AG09319 (cell line): ENCODE measurements around the gene KCNK17.
"Not testable (repeated sequence)": the region's sequence is repeated elsewhere in the genome, so short reads cannot be mapped to it uniquely, and the experiment has no call there.

Experiments
- DNase-seq: peaks from one replicate; pipeline ENCODE4 v3.0.0-alpha.2; 2010; ENCODE audit warnings: low read depth; ENCODE audit errors: extremely low read depth
- CTCF ChIP-seq: IDR thresholded peaks from 2 replicates; pipeline ENCODE4 v1.5.1; 2011; ENCODE audit warnings: low read depth, mild to moderate bottlenecking, inconsistent platforms, low read length, moderate library complexity

KCNK17 gene

DNA sequence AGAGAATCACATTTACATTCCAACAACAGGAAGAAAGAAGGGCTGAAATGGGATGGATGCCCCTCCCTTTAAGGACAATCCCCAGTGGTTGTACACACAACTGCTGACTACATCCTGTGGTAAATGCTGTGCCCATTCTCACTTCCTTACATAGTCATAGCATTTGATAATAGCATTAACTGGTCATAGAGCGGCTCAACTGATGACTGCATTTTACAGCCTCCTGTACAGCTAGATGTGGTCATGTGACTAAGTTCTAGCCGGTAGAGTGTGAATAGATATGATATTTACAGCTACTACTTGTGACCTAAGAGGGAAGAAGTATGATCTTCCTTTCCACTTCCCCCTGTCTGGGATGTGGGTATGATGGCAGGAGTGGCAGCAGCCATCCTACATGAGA is 24.7 kb downstream of the KCNK17 start:
- DNase-seq, result no peak
- no peak for TF ChIP-seq CTCF

- DNase-seq, result no peak
These were observed 26.6 kb downstream of the KCNK17 start for GRCh38 chr6:39287601-39288000.

DNA sequence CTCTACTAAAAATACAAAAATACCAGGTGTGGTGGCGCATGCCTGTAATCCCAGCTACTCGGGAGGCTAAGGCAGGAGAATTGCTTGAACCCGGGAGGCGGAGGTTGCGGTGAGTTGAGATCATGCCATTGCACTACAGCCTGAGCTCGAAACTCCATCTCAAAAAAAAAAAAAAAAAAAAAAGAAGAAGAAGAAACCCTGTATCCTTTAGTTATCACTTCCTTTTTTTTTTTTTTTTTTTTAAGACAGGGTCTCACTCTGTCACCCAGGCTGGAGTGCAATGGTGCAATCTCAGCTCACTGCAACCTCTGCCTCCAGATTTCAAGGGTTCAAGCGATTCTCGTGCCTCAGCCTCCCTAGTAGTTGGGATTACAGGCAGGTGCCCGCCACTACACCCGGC is 27.6 kb downstream of the KCNK17 start:
- DNase-seq, result not testable (repeated sequence)

More at GRCh38 chr6:39287601-39288000, 26.6 kb downstream of the KCNK17 start:
- TF ChIP-seq CTCF, result no peak

DNA sequence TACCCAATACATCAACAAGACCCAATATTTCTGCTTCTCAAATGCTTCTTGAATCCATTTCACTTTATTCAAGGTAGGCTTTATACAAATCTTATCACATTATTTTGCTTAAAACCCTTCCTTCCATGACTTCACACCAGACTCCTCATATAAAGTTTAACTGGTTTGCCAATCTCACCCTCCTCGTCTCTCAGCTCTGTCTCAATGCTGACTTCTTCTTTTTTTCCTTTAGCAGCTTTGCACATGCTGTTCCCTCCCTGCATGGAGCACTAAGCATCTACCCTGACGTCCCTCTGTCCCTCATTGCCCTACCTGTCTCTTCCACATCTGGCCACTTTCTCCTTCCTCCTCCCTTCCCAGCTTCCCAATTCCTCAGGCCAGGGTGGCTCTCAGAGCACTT is 31.4 kb downstream of the KCNK17 start:
- DNase-seq, result no peak
- TF ChIP-seq CTCF, result no peak

DNA sequence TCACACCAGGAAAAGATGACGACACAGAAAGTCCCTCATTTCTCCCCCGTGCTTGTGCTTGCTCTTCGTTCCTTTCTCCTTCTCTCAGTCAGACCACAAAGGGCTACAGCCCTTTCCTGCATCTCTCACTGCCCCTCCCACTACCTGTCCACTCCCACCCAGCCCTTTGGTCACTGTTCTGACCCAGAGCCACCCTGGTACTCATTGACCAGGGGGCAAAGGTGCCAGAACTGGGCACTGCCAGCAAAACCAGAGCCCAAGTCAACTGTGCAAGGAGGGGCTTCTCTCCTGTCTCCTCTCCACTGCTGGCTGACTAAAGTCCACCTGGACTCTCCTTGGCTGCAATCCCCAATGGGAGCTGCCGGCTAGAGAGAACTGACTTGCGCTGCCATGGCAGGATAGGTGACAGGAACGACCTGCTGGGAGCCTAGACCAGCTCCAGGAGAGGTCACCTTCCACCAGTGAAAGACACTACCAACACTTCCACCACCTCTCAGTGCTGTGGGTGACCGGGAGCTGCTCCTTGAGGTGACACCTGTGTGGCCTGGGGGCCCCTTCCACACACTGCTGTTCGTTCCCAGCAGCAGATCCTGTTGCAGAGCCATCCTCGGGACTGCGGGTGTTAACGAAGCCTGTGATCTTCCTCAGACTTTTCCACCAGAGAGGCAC is 32.8 kb downstream of the KCNK17 start:
- TF ChIP-seq CTCF, result no peak
- DNase-seq, result no peak

DNA sequence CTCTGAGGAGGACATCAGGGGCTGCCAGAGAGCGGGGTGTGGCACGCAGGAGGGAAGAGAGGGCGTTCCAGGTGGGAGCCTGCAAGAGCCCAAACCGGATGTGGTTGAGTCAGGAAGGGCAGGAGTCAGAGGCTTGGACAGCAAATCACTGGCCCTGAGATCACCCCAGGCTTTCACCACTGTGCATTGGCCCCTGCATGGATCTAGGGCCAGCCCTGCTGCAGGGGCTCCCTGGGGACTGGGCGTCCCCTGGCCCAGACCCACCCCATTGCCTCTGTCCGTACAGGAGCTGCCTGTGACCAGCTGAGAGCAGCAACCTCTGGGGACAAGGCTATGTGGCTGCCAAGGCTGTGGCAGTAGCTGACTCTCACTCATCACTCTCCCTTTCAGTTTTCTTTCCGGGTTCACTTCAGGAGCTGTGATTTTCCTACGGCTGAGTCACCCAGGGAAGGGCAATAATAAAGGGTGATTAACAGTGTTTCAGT is 33.9 kb downstream of the KCNK17 start:
- DNase-seq, result no peak
- no peak for TF ChIP-seq CTCF

GRCh38 chr6:39279539-39279938 is 34.7 kb downstream of the KCNK17 start:
- no peak for DNase-seq
- no peak for TF ChIP-seq CTCF
